Fibroblast of peridontal ligament (primary cell): ENCODE data around the gene MCRIP1.

Experiments
- DNase-seq: peaks from one replicate; pipeline ENCODE4 v3.0.0-alpha.2; 2010; ENCODE audit errors: extremely low read depth

MCRIP1 gene

DNA sequence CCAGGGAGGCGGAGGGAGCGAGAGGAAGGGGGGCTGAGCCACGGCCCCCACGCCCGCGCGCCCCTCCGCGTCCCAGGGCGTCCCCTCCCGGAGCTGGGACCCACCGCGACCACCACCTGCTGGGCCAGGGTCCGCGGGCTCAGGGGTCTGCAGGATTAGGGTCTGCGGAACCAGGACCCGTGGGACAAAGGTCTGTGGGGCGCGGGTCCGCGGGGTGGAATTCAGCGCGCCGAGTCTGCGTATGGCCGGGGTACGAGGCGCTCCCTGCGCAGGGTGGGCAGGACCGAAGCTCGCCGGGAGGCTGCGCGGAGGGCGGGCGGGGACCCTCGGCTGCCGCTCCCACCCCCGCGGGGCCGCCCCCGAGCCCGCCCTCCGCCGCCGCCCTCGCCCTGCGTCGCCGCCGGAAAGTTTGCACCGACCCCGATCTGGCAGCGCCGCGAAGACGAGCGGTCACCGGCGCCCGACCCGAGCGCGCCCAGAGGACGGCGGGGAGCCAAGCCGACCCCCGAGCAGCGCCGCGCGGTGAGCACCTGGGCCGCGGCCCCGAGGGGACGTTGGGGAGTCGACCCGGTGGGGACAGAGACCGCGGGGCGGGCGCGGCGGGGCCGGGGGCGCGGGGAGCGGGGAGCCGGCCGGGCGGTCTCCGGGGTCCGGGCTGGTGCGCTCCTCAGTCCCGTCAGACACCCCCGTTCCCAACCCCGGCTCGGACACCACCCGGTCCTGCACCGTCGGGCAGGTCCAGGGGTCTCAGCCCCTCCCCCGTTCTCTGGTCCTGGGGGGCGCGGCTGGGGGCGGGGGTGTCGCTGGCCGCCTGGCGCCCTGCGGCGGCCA, 29.1 kb downstream of the MCRIP1 start, which contains the start of gene GCGR:
GCGR (plus strand) TSS at position 423 of the 831 bp plus-strand sequence. CDS start 4,869 bp downstream, outside the sequence.
- DNase-seq: no peak

GRCh38 chr17:81802856-81803643, 30.0 kb downstream of the MCRIP1 start:
- DNase-seq: no peak

- no peak for DNase-seq
Observed at GRCh38 chr17:81802048-81802758, 30.9 kb downstream of the MCRIP1 start.

GRCh38 chr17:81801327-81801726, 31.8 kb downstream of the MCRIP1 start:
- no peak for DNase-seq

GRCh38 chr17:81794509-81794908, 38.6 kb downstream of the MCRIP1 start:
- no peak for DNase-seq

DNA sequence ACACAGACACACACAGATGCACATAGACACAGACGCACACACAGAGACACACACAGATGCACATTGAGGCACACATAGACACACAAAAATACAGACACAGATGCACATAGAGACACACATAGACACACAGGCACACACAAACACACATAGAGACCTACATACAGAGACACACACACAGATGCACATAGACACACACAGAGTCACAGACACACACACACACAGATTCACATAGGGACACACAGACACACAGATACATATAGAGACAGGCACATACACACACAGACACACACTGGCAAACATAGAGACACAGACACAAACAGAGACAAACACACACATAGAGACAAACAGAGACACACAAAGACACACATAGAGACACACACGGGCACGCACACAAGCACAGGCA, 39.0 kb downstream of the MCRIP1 start:
- DNase-seq: no peak

GRCh38 chr17:81792675-81793615, 40.1 kb downstream of the MCRIP1 start:
- no peak for DNase-seq
